Esophagus squamous epithelium (tissue), 5 donors: ENCODE data around the gene LUZP1. TPM values are rescaled to one million over a fixed set of nuclear protein-coding genes. Genes with fewer than 3 reads are reported as not detected.

Source experiments
- DNase-seq: peaks from one replicate; lab custom pipeline; 2025; lab: John Stamatoyannopoulos, UW
- H3K27ac ChIP-seq, 4 donors: fragments of 200-600 bp; sonication (generic); one replicate each; pipeline ENCODE4 v1.5.1; 2016 to 2019; ENCODE audit warnings: mild to moderate bottlenecking in 1 of 4
- H3K27me3 ChIP-seq, 4 donors: fragments of 200-600 bp; sonication (generic); 1 replicate in 3 of 4; 2 replicates in 1 of 4; pipeline versions ENCODE4 v1.5.1 to v1.6.0; 2017 to 2021; ENCODE audit warnings: antibody characterized with exemption in 1 of 4
- H3K36me3 ChIP-seq, 3 donors: fragments of 200-600 bp; sonication (generic); one replicate each; pipeline ENCODE4 v1.5.1; 2016 to 2019
- H3K4me1 ChIP-seq, 3 donors: fragments of 200-600 bp; sonication (generic); one replicate each; pipeline ENCODE4 v1.5.1; 2017 to 2019
- H3K4me3 ChIP-seq, 4 donors: fragments of 200-600 bp; sonication (generic); 1 replicate in 3 of 4; 2 replicates in 1 of 4; pipeline ENCODE4 v1.5.1; 2016 to 2019; ENCODE audit warnings: mild to moderate bottlenecking in 2 of 4, moderate library complexity in 1 of 4
- H3K9me3 ChIP-seq, 3 donors: fragments of 200-600 bp; sonication (generic); one replicate each; pipeline ENCODE4 v1.5.1; 2016 to 2019
- POLR2A ChIP-seq, 4 donors: fragments of 450-650 bp; IDR thresholded peaks; one replicate each; pipeline ENCODE4 v1.6.1; 2017; ENCODE audit warnings: antibody characterized with exemption in 4 of 4, mild to moderate bottlenecking in 4 of 4, moderate library complexity in 3 of 4
- WGBS, 2 donors: methylation state at CpG; one replicate each; pipeline ENCODE4 v1.1.5; 2018; 5-methylcytosine and 5-hydroxymethylcytosine counted together
- intact Hi-C: fragments of 100-400 bp; cut with DNase I; formaldehyde crosslinking; loops from one replicate; pipeline ENCODE4 v1.15.0; 2022
- total RNA-seq, 4 donors: library from RNA; depleted of rRNA; stranded (reverse); fragments of >200 nt; gene quantifications; one replicate each; pipeline ENCODE4 v1.1.0, GENCODE V29; 2016
- TF ChIP-seq, protein P1 (sequence below), 6 experiments: fragments of 450-650 bp in 4 of 6; fragments of 200-600 bp in 2 of 6; sonication (generic) in 2 of 6; IDR thresholded peaks; one replicate each; pipeline ENCODE4 v1.5.1; 2016 to 2019; ENCODE audit warnings: antibody characterized with exemption in 6 of 6, mild to moderate bottlenecking in 4 of 6, moderate library complexity in 4 of 6
- donor health status: DM: yes; HTN: yes; CAD: no.

Gene LUZP1
- total RNA-seq, 4 donors from 2014 or later: 16.9 to 18.7 (median 17.9) TPM

DNA sequence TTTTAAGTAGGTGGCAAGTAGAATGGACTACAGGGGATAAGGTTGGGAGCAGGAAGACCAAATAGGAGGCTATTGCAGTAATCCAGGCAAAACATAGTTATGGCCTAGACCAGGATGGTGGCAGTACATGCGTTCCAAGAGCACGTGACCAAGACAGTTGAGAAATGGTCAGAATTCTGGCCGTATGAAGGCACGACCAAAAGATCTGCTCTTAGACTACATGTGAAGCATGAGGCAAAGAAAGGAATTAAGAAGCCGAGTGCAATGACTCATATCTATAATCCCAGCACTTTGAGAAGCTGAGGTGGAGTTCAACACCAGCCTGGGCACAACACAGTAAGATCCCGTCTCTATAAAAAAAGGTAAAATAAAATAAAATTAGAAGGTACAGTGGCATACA, 71.3 kb downstream of the LUZP1 start:
- Histone ChIP-seq H3K36me3 (peaks cover 10 to 22% (median 13%) of the 10 kb centered on the region in 3 donors), H3K4me3 (no peak overlapping the region), H3K27me3 (no peaks in the 10 kb centered on the region), H3K27ac (no peak overlapping the region), H3K4me1 (peaks cover 16 to 58% (median 37%) of the 10 kb centered on the region in 3 donors), H3K9me3 (no peaks in the 10 kb centered on the region)
- 39 to 66% methylated on average over 6 of the region's 6 CpGs for WGBS, 2 donors
- intact Hi-C loops: loop anchor here (5.0 kb wide), 1 partner anchor 90 kb away; no protein-coding TSS in a partner anchor
- no peak for DNase-seq
- TF ChIP-seq POLR2A (IDR thresholded peaks at IDR 0.05): no peak
- TF ChIP-seq, protein P1, sequence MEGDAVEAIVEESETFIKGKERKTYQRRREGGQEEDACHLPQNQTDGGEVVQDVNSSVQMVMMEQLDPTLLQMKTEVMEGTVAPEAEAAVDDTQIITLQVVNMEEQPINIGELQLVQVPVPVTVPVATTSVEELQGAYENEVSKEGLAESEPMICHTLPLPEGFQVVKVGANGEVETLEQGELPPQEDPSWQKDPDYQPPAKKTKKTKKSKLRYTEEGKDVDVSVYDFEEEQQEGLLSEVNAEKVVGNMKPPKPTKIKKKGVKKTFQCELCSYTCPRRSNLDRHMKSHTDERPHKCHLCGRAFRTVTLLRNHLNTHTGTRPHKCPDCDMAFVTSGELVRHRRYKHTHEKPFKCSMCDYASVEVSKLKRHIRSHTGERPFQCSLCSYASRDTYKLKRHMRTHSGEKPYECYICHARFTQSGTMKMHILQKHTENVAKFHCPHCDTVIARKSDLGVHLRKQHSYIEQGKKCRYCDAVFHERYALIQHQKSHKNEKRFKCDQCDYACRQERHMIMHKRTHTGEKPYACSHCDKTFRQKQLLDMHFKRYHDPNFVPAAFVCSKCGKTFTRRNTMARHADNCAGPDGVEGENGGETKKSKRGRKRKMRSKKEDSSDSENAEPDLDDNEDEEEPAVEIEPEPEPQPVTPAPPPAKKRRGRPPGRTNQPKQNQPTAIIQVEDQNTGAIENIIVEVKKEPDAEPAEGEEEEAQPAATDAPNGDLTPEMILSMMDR (IDR thresholded peaks at IDR 0.05): no peak

DNA sequence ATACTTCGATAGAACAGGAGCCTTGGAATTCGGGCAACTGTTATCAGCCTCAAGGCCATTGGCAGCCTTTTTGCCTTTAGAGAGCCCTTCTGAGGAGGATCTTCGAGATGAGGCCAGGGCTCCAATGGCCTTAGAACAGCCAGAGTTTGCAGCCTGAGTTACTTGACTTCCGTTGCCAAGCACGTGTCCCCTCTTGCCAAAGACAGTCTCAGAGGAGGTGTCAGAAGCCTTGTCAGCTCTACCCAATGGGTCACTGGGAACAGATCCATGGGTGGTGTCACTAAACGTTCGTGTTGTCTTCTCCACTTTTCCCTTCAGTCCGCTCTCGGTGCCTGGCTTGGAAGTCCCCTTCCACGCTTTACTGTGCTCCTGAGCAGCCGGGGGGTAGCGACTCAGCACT, 76.2 kb downstream of the LUZP1 start:
- H3K27ac ChIP-seq: no peak overlapping the region
- 80 to 86% methylated on average over 8 to 9 of the region's 12 CpGs for WGBS, 2 donors
- TF ChIP-seq, protein P1 (IDR thresholded peaks at IDR 0.05): no peak
- no peak for TF ChIP-seq POLR2A (IDR thresholded peaks at IDR 0.05)
- intact Hi-C loops: no loop called here
- no peaks in the 10 kb centered on the region for H3K9me3 ChIP-seq
- peaks cover 0 to 9% (median 5%) of the 10 kb centered on the region in 3 donors for H3K4me1 ChIP-seq
- no peak for DNase-seq
- peaks cover 21 to 70% (median 31%) of the 10 kb centered on the region in 3 donors for H3K36me3 ChIP-seq
- no peak overlapping the region for H3K4me3 ChIP-seq
- H3K27me3 ChIP-seq: no peaks in the 10 kb centered on the region

DNA sequence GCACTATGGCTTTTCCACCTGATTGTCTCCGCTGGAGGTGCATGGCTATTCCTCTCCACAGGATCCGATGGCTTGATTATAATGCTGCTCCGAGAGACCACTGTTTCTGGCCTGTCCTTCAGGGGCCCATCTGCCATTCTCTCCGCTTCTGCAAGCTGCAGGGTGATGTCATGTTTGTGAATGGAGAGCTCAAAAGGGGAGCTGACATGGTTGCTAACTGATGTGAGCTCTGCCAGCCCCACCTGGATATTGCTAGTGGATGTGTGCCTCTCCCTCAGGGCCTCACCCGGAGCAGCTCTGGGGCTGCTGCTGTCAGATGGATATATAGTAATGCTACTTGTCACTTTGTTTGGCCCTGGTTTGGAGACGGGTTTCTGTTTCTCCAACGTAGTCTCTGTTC, 77.1 kb downstream of the LUZP1 start:
- no peak for DNase-seq
- Histone ChIP-seq H3K36me3 (peaks cover 24 to 79% (median 38%) of the 10 kb centered on the region in 3 donors), H3K27ac (no peak overlapping the region), H3K9me3 (no peaks in the 10 kb centered on the region), H3K4me3 (no peak overlapping the region), H3K27me3 (no peaks in the 10 kb centered on the region), H3K4me1 (no peaks in the 10 kb centered on the region)
- 84 to 88% methylated on average over 5 to 7 of the region's 7 CpGs for WGBS, 2 donors
- no peak for TF ChIP-seq POLR2A (IDR thresholded peaks at IDR 0.05)
- TF ChIP-seq, protein P1 (IDR thresholded peaks at IDR 0.05): no peak
- intact Hi-C loops: no loop called here

DNA sequence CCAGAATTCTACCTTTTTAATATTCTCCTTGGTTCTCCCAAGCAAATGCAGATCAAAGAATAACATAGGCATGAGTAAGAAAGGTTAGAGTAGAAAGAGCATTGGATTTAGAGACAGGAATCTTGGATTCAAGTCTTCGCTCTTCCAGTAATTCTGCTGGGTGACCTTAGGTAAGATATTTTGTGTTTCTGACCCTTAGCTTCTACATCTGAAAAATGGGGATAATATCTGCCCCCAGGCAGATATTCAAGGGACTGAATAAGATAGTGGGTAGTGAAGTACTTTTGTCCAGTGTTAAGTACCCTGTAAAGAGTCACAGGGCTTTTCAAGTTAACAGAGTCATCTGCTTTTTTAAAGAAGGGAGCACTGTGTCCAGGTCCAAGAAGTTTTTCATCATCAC, 78.6 kb downstream of the LUZP1 start:
- intact Hi-C loops: no loop called here
- DNase-seq: no peak
- Histone ChIP-seq H3K4me3 (no peak overlapping the region), H3K36me3 (peaks cover 24 to 94% (median 38%) of the 10 kb centered on the region in 3 donors), H3K9me3 (no peaks in the 10 kb centered on the region), H3K27me3 (no peaks in the 10 kb centered on the region), H3K27ac (no peak overlapping the region), H3K4me1 (no peaks in the 10 kb centered on the region)
- TF ChIP-seq POLR2A (IDR thresholded peaks at IDR 0.05): no peak
- TF ChIP-seq, protein P1 (IDR thresholded peaks at IDR 0.05): no peak
- WGBS, 2 donors: 93 to 100% methylated on average over 1 of the region's 1 CpG

DNA sequence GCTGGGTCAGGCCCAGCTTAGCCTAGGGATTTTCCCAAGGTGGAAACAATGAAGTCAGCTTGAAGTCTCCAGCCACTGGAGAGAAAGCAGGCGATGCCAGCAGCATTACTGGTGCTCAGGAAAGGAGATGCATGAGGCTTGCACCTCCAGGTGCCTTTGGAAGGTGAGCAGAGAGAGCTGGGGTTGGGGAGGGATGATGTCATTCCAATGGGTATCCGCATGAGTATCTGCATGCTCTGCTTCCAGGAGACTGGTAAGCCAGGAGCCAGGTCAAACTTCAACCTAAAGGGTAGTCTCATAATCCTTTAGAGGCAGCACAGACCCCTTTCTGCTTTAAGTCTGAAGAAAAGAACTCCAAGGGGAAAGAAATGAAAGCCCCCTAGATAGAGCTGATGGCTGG, 80.6 kb downstream of the LUZP1 start:
- H3K36me3 ChIP-seq: peaks cover 19 to 100% (median 34%) of the 10 kb centered on the region in 3 donors
- H3K27ac ChIP-seq: no peak overlapping the region
- intact Hi-C loops: loop anchor here (10.0 kb wide), 1 partner anchor 113 kb away; the partner anchor contains the start of gene LACTBL1
- WGBS, 2 donors: 75% methylated on average over 2 of the region's 2 CpGs; no CpG with 5 or more reads in 1 of the 2 donors
- H3K4me1 ChIP-seq: peaks cover 0 to 8% (median 0%) of the 10 kb centered on the region in 3 donors
- no peaks in the 10 kb centered on the region for H3K9me3 ChIP-seq
- no peak overlapping the region for H3K4me3 ChIP-seq
- DNase-seq: no peak
- no peaks in the 10 kb centered on the region for H3K27me3 ChIP-seq
- TF ChIP-seq POLR2A (IDR thresholded peaks at IDR 0.05): no peak
- TF ChIP-seq, protein P1 (IDR thresholded peaks at IDR 0.05): no peak
